H1 (cell line): Measurements from ENCODE around the gene HK1. TPM values are rescaled to one million over a fixed set of nuclear protein-coding genes. Genes with fewer than 3 reads are reported as not detected.

ENCODE experiments used
- CTCF ChIA-PET: fragments of 300-600 bp; sonication (Branson Sonifier 250); formaldehyde crosslinking; loops from one replicate; lab custom pipeline; 2021; ENCODE audit not compliant: partially characterized antibody; lab: Charles Lee
- POLR2A ChIA-PET: fragments of 300-600 bp; sonication (Branson Sonifier 250); formaldehyde crosslinking; loops from one replicate; lab custom pipeline; 2021; ENCODE audit warnings: inconsistent platforms; ENCODE audit not compliant: partially characterized antibody; lab: Charles Lee
- DNase-seq, 2 experiments: peaks; one replicate each; pipeline versions ENCODE4 v3.0.0 to v3.0.0-alpha.2; 2010 to 2022; ENCODE audit warnings: low spot score in 2 of 2, low read depth in 1 of 2, mixed read lengths in 1 of 2
- FAIRE-seq: peaks from 2 replicates; lab custom pipeline; 2011; peaks lifted over from hg19 to GRCh38; lab: Jason Lieb, UNC
- H2AFZ ChIP-seq: 2 replicates; pipeline ENCODE4 v1.8.1; 2012; ENCODE audit warnings: low read length, inconsistent platforms
- H2AK5ac ChIP-seq: 2 replicates; pipeline ENCODE4 v1.6.1; 2013; ENCODE audit warnings: low read depth, low read length
- H2BK120ac ChIP-seq: replicated peaks from 2 replicates; pipeline ENCODE3; 2013; ENCODE audit warnings: low read depth, low read length, inconsistent platforms
- H2BK12ac ChIP-seq: 2 replicates; pipeline ENCODE4 v1.6.1; 2013; ENCODE audit warnings: low read depth, low read length
- H2BK15ac ChIP-seq: 2 replicates; pipeline ENCODE4 v1.6.1; 2013; ENCODE audit warnings: low read length
- H2BK20ac ChIP-seq: 2 replicates; pipeline ENCODE4 v1.6.1; 2013; ENCODE audit warnings: low read length
- H2BK5ac ChIP-seq: 2 replicates; pipeline ENCODE4 v1.6.1; 2013; ENCODE audit warnings: low read depth, low read length
- H3K14ac ChIP-seq: 2 replicates; pipeline ENCODE4 v1.6.1; 2013; ENCODE audit warnings: inconsistent platforms; ENCODE audit not compliant: insufficient read length
- H3K18ac ChIP-seq: 2 replicates; pipeline ENCODE4 v1.6.1; 2013; ENCODE audit warnings: low read length; ENCODE audit errors: extremely low read depth
- H3K23ac ChIP-seq: 2 replicates; pipeline ENCODE4 v1.6.1; 2013; ENCODE audit warnings: inconsistent platforms; ENCODE audit not compliant: insufficient read length
- H3K23me2 ChIP-seq: 2 replicates; pipeline ENCODE4 v1.6.1; 2013; ENCODE audit warnings: low read depth, low read length
- H3K27ac ChIP-seq: 2 replicates; pipeline ENCODE4 v1.6.1; 2011; ENCODE audit warnings: low read depth, low read length, inconsistent platforms
- H3K27me3 ChIP-seq, 4 experiments: replicated peaks in 1 of 4; 1 replicate in 1 of 4; 2 replicates in 3 of 4; pipeline versions ENCODE4 v1.6.1 to v1.8.1; 2011 to 2013; ENCODE audit warnings: low read length in 3 of 4, mild to moderate bottlenecking in 3 of 4, inconsistent platforms in 2 of 4, mixed read lengths in 2 of 4, moderate library complexity in 1 of 4; ENCODE audit not compliant: control insufficient read depth in 3 of 4, insufficient read depth in 3 of 4; ENCODE audit errors: extremely low read depth in 1 of 4
- H3K36me3 ChIP-seq, 4 experiments: 2 replicates each; pipeline versions ENCODE4 v1.6.1 to v1.8.1; 2011 to 2013; ENCODE audit warnings: mild to moderate bottlenecking in 4 of 4, low read length in 3 of 4, moderate library complexity in 2 of 4, control low read depth in 1 of 4, inconsistent platforms in 1 of 4; ENCODE audit not compliant: insufficient read depth in 4 of 4, control insufficient read depth in 2 of 4
- H3K4ac ChIP-seq: replicated peaks from 2 replicates; pipeline ENCODE3; 2013; ENCODE audit warnings: low read length, low read depth, mixed read lengths, inconsistent platforms; ENCODE audit not compliant: insufficient read length
- H3K4me1 ChIP-seq, 4 experiments: replicated peaks in 1 of 4; 1 replicate in 1 of 4; 2 replicates in 3 of 4; pipeline versions ENCODE4 v1.6.1 to v1.8.1; 2011 to 2013; ENCODE audit warnings: low read length in 3 of 4, inconsistent platforms in 2 of 4, mixed read lengths in 1 of 4; ENCODE audit not compliant: insufficient read depth in 4 of 4, control insufficient read depth in 3 of 4
- H3K4me2 ChIP-seq, 2 experiments: 2 replicates each; pipeline versions ENCODE4 v1.6.1 to v1.8.1; 2011 to 2013; ENCODE audit warnings: low read depth in 2 of 2, low read length in 2 of 2, control low read depth in 1 of 2, inconsistent platforms in 1 of 2, mild to moderate bottlenecking in 1 of 2; ENCODE audit not compliant: insufficient read depth in 1 of 2
- H3K4me3 ChIP-seq, 4 experiments: fragments of 200-600, 300-600 bp in 1 of 4; sonication (generic), shearing (Covaris generic), sonication (Bioruptor Twin) in 1 of 4; 2 replicates each; pipeline versions ENCODE4 v1.5.1 to v1.8.1; 2011 to 2016; ENCODE audit warnings: low read length in 4 of 4, low read depth in 3 of 4, control low read depth in 2 of 4, inconsistent platforms in 2 of 4, mild to moderate bottlenecking in 2 of 4, mixed read lengths in 1 of 4, moderate library complexity in 1 of 4; ENCODE audit not compliant: insufficient read depth in 2 of 4; ENCODE audit errors: extremely low read depth in 1 of 4
- H3K56ac ChIP-seq: replicated peaks from 2 replicates; pipeline ENCODE3; 2013; ENCODE audit warnings: low read depth, mild to moderate bottlenecking, mixed read lengths, low read length, inconsistent platforms; ENCODE audit not compliant: insufficient read length
- H3K79me1 ChIP-seq: 2 replicates; pipeline ENCODE4 v1.6.1; 2013; ENCODE audit warnings: low read depth, low read length, control low read depth
- H3K79me2 ChIP-seq, 2 experiments: 2 replicates each; pipeline versions ENCODE4 v1.6.1 to v1.8.1; 2012 to 2013; ENCODE audit warnings: low read length in 2 of 2, mild to moderate bottlenecking in 2 of 2, inconsistent platforms in 1 of 2; ENCODE audit not compliant: insufficient read depth in 2 of 2, control insufficient read depth in 1 of 2
- H3K9ac ChIP-seq, 4 experiments: replicated peaks in 1 of 4; 1 replicate in 1 of 4; 2 replicates in 3 of 4; pipeline versions ENCODE4 v1.6.1 to v1.8.1; 2011 to 2013; ENCODE audit warnings: low read depth in 3 of 4, low read length in 3 of 4, control low read depth in 2 of 4, mild to moderate bottlenecking in 2 of 4, moderate library complexity in 2 of 4, inconsistent platforms in 1 of 4; ENCODE audit errors: extremely low read depth in 1 of 4
- H3K9me3 ChIP-seq, 2 experiments: 2 replicates each; pipeline versions ENCODE4 v1.6.1 to v1.8.1; 2012 to 2013; ENCODE audit warnings: mild to moderate bottlenecking in 2 of 2, moderate library complexity in 2 of 2, control low read depth in 1 of 2, inconsistent platforms in 1 of 2, low read depth in 1 of 2, low read length in 1 of 2, mixed read lengths in 1 of 2; ENCODE audit not compliant: insufficient read depth in 2 of 2
- H4K20me1 ChIP-seq, 2 experiments: replicated peaks in 1 of 2; 2 replicates each; pipeline versions ENCODE3 to v1.8.1; 2011 to 2013; ENCODE audit warnings: inconsistent platforms in 2 of 2, low read length in 2 of 2, mild to moderate bottlenecking in 1 of 2; ENCODE audit not compliant: insufficient read depth in 2 of 2, control insufficient read depth in 1 of 2
- H4K5ac ChIP-seq: 2 replicates; pipeline ENCODE4 v1.6.1; 2013; ENCODE audit warnings: low read length, low read depth, mixed read lengths, inconsistent platforms; ENCODE audit not compliant: insufficient read length
- H4K8ac ChIP-seq: 2 replicates; pipeline ENCODE4 v1.8.0; 2013; ENCODE audit warnings: mild to moderate bottlenecking, moderate library complexity, low read length, inconsistent platforms; ENCODE audit not compliant: insufficient read depth; ENCODE audit errors: extremely low read depth
- H4K91ac ChIP-seq: replicated peaks from 2 replicates; pipeline ENCODE3; 2013; ENCODE audit warnings: low read length, mixed read lengths, inconsistent platforms; ENCODE audit not compliant: insufficient read length
- ASH2L ChIP-seq: fragments of 200-600, 300-600 bp; sonication (generic); IDR thresholded peaks from one replicate; pipeline ENCODE4 v1.7.1; 2017; ENCODE audit warnings: low read length
- JUND ChIP-seq: IDR thresholded peaks from 2 replicates; pipeline ENCODE4 v1.6.1; 2011; ENCODE audit warnings: mild to moderate bottlenecking, improper control_type of control experiment, low read length
- SAP30 ChIP-seq: fragments of 300-600 bp; sonication (generic); IDR thresholded peaks from 2 replicates; pipeline ENCODE4 v1.7.1; 2012; ENCODE audit warnings: low read length, moderate library complexity, mild to moderate bottlenecking, inconsistent platforms; ENCODE audit not compliant: insufficient read depth, insufficient replicate concordance
- TAF1 ChIP-seq: IDR thresholded peaks from 2 replicates; pipeline ENCODE4 v1.6.1; 2011; ENCODE audit warnings: mild to moderate bottlenecking, low read depth, low read length
- WGBS, 2 experiments: shearing (Covaris generic) in 1 of 2; methylation state at CpG; one replicate each; pipeline versions ENCODE4 v1.1.6 to v1.1.7; 2013 to 2015; ENCODE audit warnings: low lambda C conversion rate in 2 of 2, mixed read lengths in 2 of 2, inconsistent platforms in 1 of 2, low coverage in 1 of 2, missing lambda C conversion rate in 1 of 2; ENCODE audit not compliant: insufficient replicate concordance in 2 of 2, insufficient coverage in 1 of 2, insufficient read length in 1 of 2; ENCODE audit errors: extremely low coverage in 1 of 2, missing lambda C conversion rate in 1 of 2; 5-methylcytosine and 5-hydroxymethylcytosine counted together
- polyA plus RNA-seq, 7 experiments: library from polyadenylated mRNA; depleted of rRNA in 3 of 7; stranded (reverse) in 5 of 7; unstranded in 2 of 7; fragments of >200 nt in 5 of 7; fragments of 200-250 nt in 2 of 7; gene quantifications; 1 replicate in 5 of 7; 2 replicates in 1 of 7; 4 replicates in 1 of 7; pipeline versions ENCODE4 v1.2.1 to v1.2.3, GENCODE V29; 2011 to 2013; ENCODE audit warnings: missing spikeins in 2 of 7, mixed read lengths in 2 of 7
- total RNA-seq: library from RNA; stranded (reverse); fragmentation: NEBNext Ultra II Directional; extraction: Animal tissue kit (Norgen Biotek cat#: 25700); gene quantifications from 2 replicates; pipeline ENCODE4 v1.2.1, GENCODE V29; 2021
- TF ChIP-seq, protein P1 (sequence below): IDR thresholded peaks from 2 replicates; pipeline ENCODE4 v1.6.1; 2012; ENCODE audit warnings: low read length, inconsistent platforms

Gene HK1
- total and polyA plus RNA-seq, 2 of the 8 experiments (the other 6 are each of a cell fraction or from before 2014, with no cell fraction given): 55.8 to 247 TPM

DNA sequence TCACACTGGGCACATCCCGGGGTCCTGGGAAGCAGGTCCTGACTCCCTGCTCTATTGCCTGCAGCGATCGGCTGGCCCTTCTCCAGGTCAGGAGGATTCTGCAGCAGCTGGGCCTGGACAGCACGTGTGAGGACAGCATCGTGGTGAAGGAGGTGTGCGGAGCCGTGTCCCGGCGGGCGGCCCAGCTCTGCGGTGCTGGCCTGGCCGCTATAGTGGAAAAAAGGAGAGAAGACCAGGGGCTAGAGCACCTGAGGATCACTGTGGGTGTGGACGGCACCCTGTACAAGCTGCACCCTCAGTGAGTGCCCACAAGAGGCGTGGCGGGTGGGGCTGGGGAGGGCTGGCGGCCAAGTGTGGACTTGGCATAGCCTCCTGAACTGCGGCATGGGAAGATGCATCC is 12.8 kb upstream of the HK1 start:
- H3K4me3 ChIP-seq: no peak overlapping the region
- H3K56ac ChIP-seq: no peak overlapping the region
- no peak overlapping the region for H2BK120ac ChIP-seq
- H3K79me2 ChIP-seq: no peaks in the 10 kb centered on the region
- DNase-seq (no peak), FAIRE-seq (no peak)
- no peaks in the 10 kb centered on the region for H3K27me3 ChIP-seq
- no peak overlapping the region; the same call in 1 of the 2 replicates for H4K8ac ChIP-seq
- no peak overlapping the region for H2BK5ac ChIP-seq
- no peak overlapping the region for H3K14ac ChIP-seq
- no peak overlapping the region for H4K91ac ChIP-seq
- CTCF ChIA-PET: interaction anchor here (1.2 to 1.4 kb wide), 2 partner anchors 11 to 12 kb away, joined by 3 to 4 read pairs; no protein-coding TSS in a partner anchor
- no peak overlapping the region for H2AK5ac ChIP-seq
- no peak overlapping the region; the same call in 1 of the 2 replicates for H2AFZ ChIP-seq
- no peak overlapping the region for H3K9ac ChIP-seq
- H3K36me3 ChIP-seq: no peaks in the 10 kb centered on the region
- no peak overlapping the region for H3K18ac ChIP-seq
- H3K9me3 ChIP-seq: no peaks in the 10 kb centered on the region
- H2BK12ac ChIP-seq: no peak overlapping the region
- H3K23me2 ChIP-seq: no peaks in the 10 kb centered on the region
- H3K4me1 ChIP-seq: no peaks in the 10 kb centered on the region
- H3K4ac ChIP-seq: no peak overlapping the region
- no peak overlapping the region for H3K4me2 ChIP-seq
- no peak overlapping the region for H3K23ac ChIP-seq
- H2BK15ac ChIP-seq: no peak overlapping the region
- no peak overlapping the region for H4K5ac ChIP-seq
- H3K79me1 ChIP-seq: no peaks in the 10 kb centered on the region
- H2BK20ac ChIP-seq: no peak overlapping the region
- no peak overlapping the region for H3K27ac ChIP-seq
- POLR2A ChIA-PET: no interaction called here
- no peaks in the 10 kb centered on the region for H4K20me1 ChIP-seq
- 90% methylated on average over 17 of the region's 17 CpGs; no CpG with 5 or more reads in 1 of the 2 experiments for WGBS, 2 experiments
- no peak for TF ChIP-seq JUND
- TF ChIP-seq TAF1: no peak
- TF ChIP-seq ASH2L: no peak
- TF ChIP-seq, protein P1, sequence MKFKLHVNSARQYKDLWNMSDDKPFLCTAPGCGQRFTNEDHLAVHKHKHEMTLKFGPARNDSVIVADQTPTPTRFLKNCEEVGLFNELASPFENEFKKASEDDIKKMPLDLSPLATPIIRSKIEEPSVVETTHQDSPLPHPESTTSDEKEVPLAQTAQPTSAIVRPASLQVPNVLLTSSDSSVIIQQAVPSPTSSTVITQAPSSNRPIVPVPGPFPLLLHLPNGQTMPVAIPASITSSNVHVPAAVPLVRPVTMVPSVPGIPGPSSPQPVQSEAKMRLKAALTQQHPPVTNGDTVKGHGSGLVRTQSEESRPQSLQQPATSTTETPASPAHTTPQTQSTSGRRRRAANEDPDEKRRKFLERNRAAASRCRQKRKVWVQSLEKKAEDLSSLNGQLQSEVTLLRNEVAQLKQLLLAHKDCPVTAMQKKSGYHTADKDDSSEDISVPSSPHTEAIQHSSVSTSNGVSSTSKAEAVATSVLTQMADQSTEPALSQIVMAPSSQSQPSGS: no peak
- no peak for TF ChIP-seq SAP30
